Measurements from ENCODE around the gene CTU2.

GRCh38 chr16:88690341-88691128, 15.8 kb upstream of the CTU2 start:
- no peak for TF ChIP-seq CTCF (conservative IDR thresholded peaks at IDR 0.05; ENCODE audit: low read depth, low read length)
- TF ChIP-seq CHD1 (IDR thresholded peaks at IDR 0.05; ENCODE audit: low read depth, low read length): no peak
- no peak for TF ChIP-seq MAZ (IDR thresholded peaks at IDR 0.05; ENCODE audit: borderline replicate concordance, low read depth, low read length)
- TF ChIP-seq MXI1 (IDR thresholded peaks at IDR 0.05; ENCODE audit: borderline replicate concordance, low read depth, low read length): no peak
- TF ChIP-seq RAD21 (IDR thresholded peaks at IDR 0.05; ENCODE audit: low read length): no peak
- no peak for TF ChIP-seq MAFK (IDR thresholded peaks at IDR 0.05; ENCODE audit: low read depth, low read length)
- no peak for TF ChIP-seq FOS (IDR thresholded peaks at IDR 0.05; ENCODE audit: low read depth, low read length)
- TF ChIP-seq SMC3 (IDR thresholded peaks at IDR 0.05; ENCODE audit: low read depth, low read length): no peak
- no peak for TF ChIP-seq POLR2A (IDR thresholded peaks at IDR 0.05; ENCODE audit: low read depth, low read length)
- TF ChIP-seq, protein P1, sequence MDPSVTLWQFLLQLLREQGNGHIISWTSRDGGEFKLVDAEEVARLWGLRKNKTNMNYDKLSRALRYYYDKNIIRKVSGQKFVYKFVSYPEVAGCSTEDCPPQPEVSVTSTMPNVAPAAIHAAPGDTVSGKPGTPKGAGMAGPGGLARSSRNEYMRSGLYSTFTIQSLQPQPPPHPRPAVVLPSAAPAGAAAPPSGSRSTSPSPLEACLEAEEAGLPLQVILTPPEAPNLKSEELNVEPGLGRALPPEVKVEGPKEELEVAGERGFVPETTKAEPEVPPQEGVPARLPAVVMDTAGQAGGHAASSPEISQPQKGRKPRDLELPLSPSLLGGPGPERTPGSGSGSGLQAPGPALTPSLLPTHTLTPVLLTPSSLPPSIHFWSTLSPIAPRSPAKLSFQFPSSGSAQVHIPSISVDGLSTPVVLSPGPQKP (IDR thresholded peaks at IDR 0.05; ENCODE audit: borderline replicate concordance, low read depth, low read length): no peak
- TF ChIP-seq USF2 (IDR thresholded peaks at IDR 0.05; ENCODE audit: low read depth, low read length): no peak
- TF ChIP-seq RFX5 (IDR thresholded peaks at IDR 0.05; ENCODE audit: low read depth, low read length): no peak

All from IMR-90 (cell line).